A673 (cell line): ENCODE results near the gene STAP2. TPM values are rescaled to one million over a fixed set of nuclear protein-coding genes. Genes with fewer than 3 reads are reported as not detected.
"Not testable (repeated sequence)": the region's sequence is repeated elsewhere in the genome, so short reads cannot be mapped to it uniquely, and the experiment has no call there.

Experiments
- BruUV-seq: library from RNA; stranded (reverse); fragments of 400-500 nt; replicated peaks from 2 replicates; lab custom pipeline; 2021; lab: Mats Ljungman, UMichigan
- CTCF ChIA-PET: fragments of 300-600 bp; sonication (Branson Sonifier 250); formaldehyde crosslinking; loops from one replicate; lab custom pipeline; 2022; ENCODE audit warnings: antibody characterized with exemption; lab: Charles Lee
- POLR2A ChIA-PET: fragments of 300-600 bp; sonication (Branson Sonifier 250); formaldehyde crosslinking; loops from one replicate; lab custom pipeline; 2022; ENCODE audit warnings: antibody characterized with exemption; ENCODE audit not compliant: low non-redundant PET; lab: Charles Lee
- DNase-seq: peaks from one replicate; pipeline ENCODE4 v3.0.0-alpha.2; 2015; ENCODE audit warnings: low spot score
- H3K27ac ChIP-seq: fragments of 200-600 bp; sonication (generic); 2 replicates; pipeline ENCODE4 v1.5.1; 2016; ENCODE audit warnings: mixed run types, low read depth, mild to moderate bottlenecking, mixed read lengths, antibody characterized with exemption, low read length; ENCODE audit not compliant: poor library complexity, severe bottlenecking
- H3K27me3 ChIP-seq: fragments of 200-600 bp; sonication (generic); replicated peaks from 2 replicates; pipeline ENCODE4 v1.6.1; 2017; ENCODE audit warnings: mixed run types, low read depth, mild to moderate bottlenecking, mixed read lengths, antibody characterized with exemption, low read length; ENCODE audit not compliant: insufficient read depth, poor library complexity
- H3K36me3 ChIP-seq: fragments of 200-600 bp; sonication (generic); 2 replicates; pipeline ENCODE4 v1.6.1; 2016; ENCODE audit warnings: mixed run types, mild to moderate bottlenecking, mixed read lengths, antibody characterized with exemption, low read length; ENCODE audit not compliant: insufficient read depth, poor library complexity, severe bottlenecking
- H3K4me1 ChIP-seq: fragments of 200-600 bp; sonication (generic); 2 replicates; pipeline ENCODE4 v1.6.1; 2017; ENCODE audit warnings: mixed run types, mild to moderate bottlenecking, mixed read lengths, antibody characterized with exemption, low read length; ENCODE audit not compliant: insufficient read depth, poor library complexity, severe bottlenecking
- H3K4me3 ChIP-seq: fragments of 200-600 bp; sonication (generic); 2 replicates; pipeline ENCODE4 v1.5.1; 2016; ENCODE audit warnings: low read depth, mixed run types, mild to moderate bottlenecking, mixed read lengths, low read length; ENCODE audit not compliant: poor library complexity, severe bottlenecking
- H3K9me3 ChIP-seq: fragments of 200-600 bp; sonication (generic); 2 replicates; pipeline ENCODE4 v1.6.1; 2016; ENCODE audit warnings: mixed run types, low read depth, mild to moderate bottlenecking, mixed read lengths, antibody characterized with exemption, low read length; ENCODE audit not compliant: poor library complexity, severe bottlenecking
- CTCF ChIP-seq: fragments of 300-800, 200-600 bp; sonication (generic); conservative IDR thresholded peaks from 2 replicates; pipeline ENCODE4 v1.5.1; 2017; ENCODE audit warnings: low read depth, mild to moderate bottlenecking, antibody characterized with exemption, low read length, moderate library complexity, mixed read lengths
- EZH2 ChIP-seq: fragments of 200-600 bp; sonication (generic); IDR thresholded peaks from 2 replicates; pipeline ENCODE4 v1.6.1; 2017; ENCODE audit warnings: borderline replicate concordance, low read depth, mild to moderate bottlenecking, mixed read lengths, antibody characterized with exemption, low read length; ENCODE audit not compliant: poor library complexity, severe bottlenecking
- intact Hi-C: fragments of 100-400 bp; cut with micrococcal nuclease; formaldehyde crosslinking; loops from one replicate; pipeline ENCODE4 v1.10.0; 2022; ENCODE audit not compliant: unreplicated experiment
- total RNA-seq: library from RNA; stranded (reverse); gene quantifications from 2 replicates; pipeline ENCODE4 v1.2.3, GENCODE V29; 2021

Gene STAP2
- total RNA-seq, 1 experiment from 2014 or later = 2.0 TPM

- no peak for DNase-seq
- Histone ChIP-seq H3K27ac (no peak overlapping the region), H3K4me1 (no peaks in the 10 kb centered on the region), H3K27me3 (peaks cover 14% of the 10 kb centered on the region), H3K4me3 (no peak overlapping the region), H3K9me3 (no peaks in the 10 kb centered on the region), H3K36me3 (no peaks in the 10 kb centered on the region)
- intact Hi-C loops = no loop called here
- TF ChIP-seq CTCF = no peak
- TF ChIP-seq EZH2 = no peak
- ChIA-PET CTCF (interaction anchor here (0.5 kb wide), 1 partner anchor 64 kb away, joined by 4 read pairs; no protein-coding TSS in a partner anchor), POLR2A (no interaction called here)
- no TSS peak for BruUV-seq
These were observed 50.4 kb downstream of the STAP2 start for GRCh38 chr19:4288091-4288777.

GRCh38 chr19:4286141-4286540 lies 52.5 kb downstream of the STAP2 start:
- BruUV-seq, H3K4me3 ChIP-seq, H3K36me3 ChIP-seq, POLR2A ChIA-PET, H3K9me3 ChIP-seq, H3K4me1 ChIP-seq, DNase-seq, intact Hi-C loops, H3K27ac ChIP-seq: not testable (repeated sequence)
- peaks cover 30% of the 10 kb centered on the region for H3K27me3 ChIP-seq
- CTCF ChIA-PET = interaction anchor here (0.6 kb wide), 1 partner anchor 315 kb away, joined by 3 read pairs; no protein-coding TSS in a partner anchor

- H3K27me3 ChIP-seq = peaks cover 42% of the 10 kb centered on the region
- intact Hi-C loops = no loop called here
- DNase-seq = no peak
- no peaks in the 10 kb centered on the region for H3K4me1 ChIP-seq
- BruUV-seq = no TSS peak
- H3K27ac ChIP-seq = no peak overlapping the region
- no peaks in the 10 kb centered on the region for H3K9me3 ChIP-seq
- no peak for TF ChIP-seq EZH2
- no peak for TF ChIP-seq CTCF
- H3K4me3 ChIP-seq = no peak overlapping the region
- CTCF ChIA-PET = no interaction called here
- POLR2A ChIA-PET = interaction anchor here (0.7 kb wide), 1 partner anchor 708 kb away, joined by 4 read pairs; no protein-coding TSS in a partner anchor
- no peaks in the 10 kb centered on the region for H3K36me3 ChIP-seq
These were observed 53.7 kb downstream of the STAP2 start for GRCh38 chr19:4284974-4285373.
